NOMO-1 treated with dmso at 0.1 percent for 144 hours (cell line): ENCODE measurements around the gene MIER2.

ENCODE experiments used
- DNase-seq: peaks from one replicate; lab custom pipeline; 2025; ENCODE audit not compliant: unreplicated experiment; lab: John Stamatoyannopoulos, UW

Gene MIER2

DNA sequence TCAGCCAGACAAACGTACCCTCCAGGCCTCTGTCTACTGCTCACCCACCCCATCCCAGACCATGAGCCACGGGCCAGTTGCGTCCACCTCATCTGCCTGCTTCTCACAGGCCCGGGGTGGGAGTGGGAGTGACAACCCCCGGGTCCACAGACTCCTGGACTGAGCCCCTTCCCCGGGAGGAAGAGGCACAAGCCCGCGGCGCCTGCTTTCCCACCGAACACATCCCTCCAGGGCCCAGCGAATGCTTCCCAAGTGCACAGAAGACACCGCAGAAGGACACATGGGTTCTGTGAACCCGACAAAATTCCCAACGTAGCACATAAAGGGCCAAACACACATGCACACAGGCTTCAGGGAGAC lies 35.4 kb downstream of the MIER2 start:
- no peak for DNase-seq

DNA sequence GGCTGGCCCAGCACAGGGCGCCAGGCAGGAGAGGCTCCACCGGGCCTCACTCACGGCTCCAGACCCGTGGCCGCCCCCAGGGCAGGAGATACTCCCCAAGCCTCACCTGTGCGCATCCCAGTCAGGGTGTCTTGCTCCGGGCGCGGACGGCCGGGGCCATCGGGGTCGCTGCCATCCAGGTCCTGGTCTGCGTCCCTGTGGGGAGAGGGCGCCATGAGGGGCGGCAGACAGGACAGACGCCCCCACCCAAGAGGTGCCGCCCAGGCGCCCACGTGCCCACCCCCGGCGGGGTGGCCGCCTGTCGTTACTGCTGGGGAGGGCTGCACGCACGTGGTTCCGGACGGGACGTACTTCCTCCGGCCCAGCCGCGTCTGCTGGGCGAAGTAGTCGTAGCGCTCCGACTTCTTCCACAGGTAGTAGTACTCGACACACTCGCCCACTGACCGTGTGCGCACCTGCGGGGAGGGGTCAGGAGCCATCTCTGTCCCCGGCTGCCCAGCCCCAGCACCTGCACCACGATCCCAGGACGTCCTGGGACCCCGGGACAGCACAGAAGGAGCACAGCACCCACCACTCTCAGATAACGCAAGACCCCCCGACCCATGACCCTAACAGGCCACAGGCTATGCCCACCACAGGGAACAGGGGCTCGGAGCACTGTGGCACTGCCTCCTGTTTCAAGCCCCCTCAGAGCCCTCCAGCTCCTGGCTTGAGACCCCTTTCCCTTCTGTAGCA lies 36.0 kb downstream of the MIER2 start:
- no peak for DNase-seq

- no peak for DNase-seq
These were observed 36.7 kb downstream of the MIER2 start for GRCh38 chr19:307793-308420.

GRCh38 chr19:307111-307531 lies 37.5 kb downstream of the MIER2 start:
- DNase-seq, result no peak

- DNase-seq, result no peak
These were observed 38.3 kb downstream of the MIER2 start for GRCh38 chr19:306151-306900.

DNA sequence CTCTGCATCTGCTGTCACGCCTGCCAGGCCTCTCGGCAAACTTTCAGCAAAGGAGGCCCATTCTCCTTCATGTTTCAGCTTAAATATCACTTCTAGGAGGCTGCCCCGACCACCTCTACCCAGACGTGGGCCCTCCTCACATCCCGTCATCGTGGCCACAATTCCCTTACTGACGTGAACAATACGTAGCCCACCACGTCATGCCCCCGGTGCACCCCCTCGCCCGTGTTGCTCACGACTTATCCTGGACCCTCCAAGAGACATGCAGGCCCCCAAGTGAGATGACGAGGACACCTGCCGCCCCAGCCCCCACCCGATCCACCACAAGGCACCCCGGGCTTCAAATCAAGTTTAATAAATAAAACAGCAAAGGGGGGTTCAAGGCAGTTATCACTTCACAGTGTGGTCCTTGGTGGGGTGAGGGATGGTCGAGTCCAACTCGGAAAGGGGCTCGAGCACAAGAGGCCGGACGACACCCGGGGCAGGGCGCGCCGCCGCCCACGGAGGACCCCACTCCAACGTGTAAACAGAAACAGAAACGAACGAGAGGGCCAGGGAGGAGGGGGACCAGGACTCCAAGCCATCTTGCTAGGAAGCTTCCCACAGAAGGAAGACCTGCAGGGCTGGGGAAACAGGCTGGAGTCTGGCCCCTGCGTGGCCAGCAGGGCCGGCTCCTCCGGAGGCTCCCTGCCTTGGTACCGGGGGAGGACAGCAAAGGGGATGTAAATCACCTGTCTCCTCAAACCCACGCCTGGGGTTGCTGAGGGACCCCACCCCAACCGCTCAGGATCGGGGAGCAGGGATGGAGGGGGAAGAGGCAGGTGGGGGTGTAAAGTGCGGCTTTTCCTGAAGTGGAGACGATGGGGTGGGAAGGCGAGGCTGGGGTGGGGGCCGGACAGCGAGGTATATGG lies 39.1 kb downstream of the MIER2 start:
- DNase-seq, result no peak

DNA sequence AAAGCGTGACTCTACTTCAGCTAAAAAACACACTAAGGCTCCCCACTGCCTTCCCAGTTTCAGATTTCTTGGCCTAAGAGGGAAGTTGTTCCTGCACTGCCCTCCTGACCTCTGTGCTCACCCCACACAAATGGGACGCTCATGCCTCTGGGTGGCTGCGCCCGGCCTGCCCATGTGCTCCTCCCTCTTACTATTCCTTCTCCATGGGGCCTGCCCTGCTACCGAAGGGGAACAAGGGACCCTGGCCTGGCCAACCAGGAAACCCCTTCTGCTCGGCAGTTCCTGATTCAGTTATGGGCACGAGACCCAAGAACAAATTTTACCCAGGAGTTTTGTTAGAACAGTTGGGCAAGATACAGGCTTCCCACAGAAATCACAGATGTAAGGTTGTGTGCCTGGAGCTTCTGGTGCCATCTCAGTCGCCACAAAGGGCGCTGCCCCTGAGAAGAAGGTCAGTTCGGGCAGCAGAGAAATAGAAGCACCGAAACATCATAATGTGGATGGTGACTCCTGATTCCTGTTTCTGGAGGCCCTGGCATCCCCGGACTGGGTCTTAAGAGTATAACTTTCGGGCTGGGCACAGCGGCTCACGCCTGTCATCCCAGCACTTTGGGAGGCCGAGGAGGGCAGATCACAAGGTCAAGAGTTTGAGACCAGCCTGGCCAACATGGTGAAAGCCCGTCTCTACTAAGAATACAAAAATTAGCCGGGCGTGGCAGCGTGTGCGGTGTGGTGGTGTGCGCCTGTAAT lies 47.9 kb downstream of the MIER2 start:
- DNase-seq, result no peak

- DNase-seq, result no peak
These were observed 48.8 kb downstream of the MIER2 start for GRCh38 chr19:295687-296370.

DNA sequence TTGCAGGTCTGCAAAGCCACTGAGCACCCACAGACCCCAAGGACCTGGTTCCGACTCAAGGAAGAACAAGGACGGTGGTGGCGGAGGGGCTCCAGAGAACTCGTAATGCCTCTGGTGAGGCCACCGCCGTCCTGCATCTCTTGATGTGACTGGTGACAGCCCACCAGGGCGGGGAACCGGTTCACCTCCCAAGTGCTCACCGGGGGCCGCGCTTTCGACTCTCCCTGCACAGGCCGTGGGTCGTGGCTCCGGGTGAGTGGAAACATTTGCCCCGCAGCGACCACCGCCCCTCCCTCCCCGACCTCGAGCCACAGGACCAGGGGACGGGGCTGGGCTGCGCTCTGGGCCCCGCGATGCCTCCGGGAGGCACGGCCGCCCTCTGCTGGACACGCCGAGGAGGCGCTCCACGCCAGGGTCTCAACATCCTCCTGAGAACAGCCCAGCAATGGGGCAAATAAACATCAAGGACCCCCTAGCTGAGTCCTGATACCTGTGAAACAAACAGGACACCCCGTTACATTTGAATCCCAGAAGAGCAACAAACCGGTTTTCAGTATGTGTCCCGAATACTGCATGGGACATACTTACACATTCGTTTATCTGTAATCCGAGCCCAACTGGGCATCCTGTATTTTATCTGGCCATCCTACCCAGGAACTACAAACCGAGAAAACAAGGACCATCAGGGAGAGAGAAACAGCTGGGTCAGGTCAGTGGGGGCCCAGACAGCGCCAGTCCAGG lies 49.5 kb downstream of the MIER2 start:
- DNase-seq, result no peak

GRCh38 chr19:294341-294945 lies 50.2 kb downstream of the MIER2 start:
- DNase-seq, result no peak

GRCh38 chr19:293436-294110 lies 51.0 kb downstream of the MIER2 start:
- no peak for DNase-seq

DNA sequence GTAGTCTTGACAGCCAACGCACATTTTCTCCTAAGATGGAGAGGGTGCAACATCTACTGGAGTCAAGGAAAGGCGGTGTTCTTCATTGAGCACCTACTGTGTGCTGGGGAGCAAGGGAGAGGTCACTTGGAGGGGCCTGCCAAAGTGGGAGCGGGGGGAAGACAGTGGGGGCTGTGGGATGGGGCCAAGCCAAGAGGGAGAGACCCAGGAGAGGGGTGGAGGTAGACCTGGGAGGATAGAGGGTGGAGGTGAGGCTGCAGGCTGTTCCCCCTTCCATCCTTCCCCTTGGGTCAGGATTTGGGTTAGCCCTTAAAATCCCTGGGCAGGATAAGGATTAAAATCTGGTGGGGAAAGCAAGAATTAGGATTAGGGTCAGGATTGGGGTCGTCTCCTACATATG lies 51.6 kb downstream of the MIER2 start:
- no peak for DNase-seq

- DNase-seq, result no peak
These were observed 52.2 kb downstream of the MIER2 start for GRCh38 chr19:292281-292884.

GRCh38 chr19:291561-292280 lies 52.9 kb downstream of the MIER2 start:
- no peak for DNase-seq

DNA sequence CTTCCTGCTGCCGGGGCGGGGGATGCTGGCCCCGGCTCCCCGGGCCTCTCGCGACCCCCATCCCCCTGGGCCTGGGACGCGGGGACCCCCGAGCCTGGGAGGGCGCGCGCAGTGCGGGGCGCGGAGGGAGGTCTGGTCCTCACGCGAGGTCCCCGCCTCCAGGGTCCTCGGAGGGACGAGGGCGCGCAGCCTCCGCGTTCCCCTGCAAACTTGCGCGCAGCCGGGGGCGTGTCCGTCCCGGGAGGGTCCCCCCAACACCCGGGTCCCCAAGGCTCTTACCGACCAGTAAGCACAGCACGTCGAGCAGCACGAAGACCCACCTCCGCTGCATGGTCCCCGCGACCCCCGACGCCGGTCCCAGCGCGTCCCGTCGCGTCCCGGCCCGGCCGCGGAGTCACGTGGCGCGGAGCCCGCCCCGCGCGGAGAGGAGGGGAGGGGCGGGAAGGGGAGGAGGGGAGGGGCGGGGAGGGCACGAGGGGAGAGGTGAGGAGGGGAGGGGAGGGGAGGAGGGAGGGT lies 53.5 kb downstream of the MIER2 start, which contains the start of gene PLPP2:
Gene PLPP2, minus strand, starts transcription at position 398 of the 516 bp plus-strand sequence. Its CDS starts 67 bp downstream, at position 331.
- no peak for DNase-seq

- DNase-seq, result no peak
These were observed 54.1 kb downstream of the MIER2 start for GRCh38 chr19:290372-291005.
